GM12873 (cell line): Measurements from ENCODE around the gene WHRN.

Experiments used
- TF ChIP-seq, protein P1 (sequence below): IDR thresholded peaks from 2 replicates; pipeline ENCODE4 v1.5.1; 2012; ENCODE audit warnings: low read depth, mild to moderate bottlenecking, moderate library complexity, low read length, control low read depth; ENCODE audit not compliant: insufficient read depth; ENCODE audit errors: missing control alignments

Gene WHRN

DNA sequence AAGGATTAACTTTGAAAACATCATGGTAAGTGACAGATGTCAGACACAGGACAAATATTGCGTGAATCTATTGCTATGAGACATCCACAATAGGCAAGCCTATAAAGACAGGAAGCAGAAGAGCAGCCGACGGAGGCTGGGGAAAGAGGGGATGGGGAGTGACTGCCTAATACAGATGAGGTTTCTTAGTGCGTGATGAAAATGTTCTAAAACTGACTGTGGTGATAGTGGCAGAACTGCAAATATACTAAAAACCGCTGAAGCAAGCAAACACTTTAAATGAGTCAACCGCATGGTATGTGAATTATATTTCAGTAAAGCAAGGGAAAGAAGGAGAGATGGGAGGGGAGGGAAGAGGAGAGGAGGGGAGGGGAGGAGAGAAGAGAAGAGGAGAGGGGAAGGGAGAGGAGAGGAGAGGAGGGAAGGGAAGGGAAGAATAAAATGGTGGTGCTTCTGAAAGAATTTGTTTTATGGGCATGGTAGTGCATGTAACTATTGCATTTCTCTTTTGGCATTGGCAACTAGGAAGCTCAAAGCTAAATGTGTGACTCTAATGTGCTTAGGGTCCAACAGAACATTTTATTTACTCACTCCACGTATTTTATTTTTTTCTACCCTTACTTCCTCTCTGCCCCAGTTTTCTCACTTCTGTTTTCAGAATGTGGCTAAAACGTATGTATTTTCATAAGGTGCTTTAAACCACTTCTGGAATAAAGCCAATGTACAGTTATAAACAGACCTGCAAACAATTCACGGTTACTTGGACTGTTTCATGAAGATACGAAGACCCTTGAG is 138.7 kb downstream of the WHRN start:
- TF ChIP-seq, protein P1, sequence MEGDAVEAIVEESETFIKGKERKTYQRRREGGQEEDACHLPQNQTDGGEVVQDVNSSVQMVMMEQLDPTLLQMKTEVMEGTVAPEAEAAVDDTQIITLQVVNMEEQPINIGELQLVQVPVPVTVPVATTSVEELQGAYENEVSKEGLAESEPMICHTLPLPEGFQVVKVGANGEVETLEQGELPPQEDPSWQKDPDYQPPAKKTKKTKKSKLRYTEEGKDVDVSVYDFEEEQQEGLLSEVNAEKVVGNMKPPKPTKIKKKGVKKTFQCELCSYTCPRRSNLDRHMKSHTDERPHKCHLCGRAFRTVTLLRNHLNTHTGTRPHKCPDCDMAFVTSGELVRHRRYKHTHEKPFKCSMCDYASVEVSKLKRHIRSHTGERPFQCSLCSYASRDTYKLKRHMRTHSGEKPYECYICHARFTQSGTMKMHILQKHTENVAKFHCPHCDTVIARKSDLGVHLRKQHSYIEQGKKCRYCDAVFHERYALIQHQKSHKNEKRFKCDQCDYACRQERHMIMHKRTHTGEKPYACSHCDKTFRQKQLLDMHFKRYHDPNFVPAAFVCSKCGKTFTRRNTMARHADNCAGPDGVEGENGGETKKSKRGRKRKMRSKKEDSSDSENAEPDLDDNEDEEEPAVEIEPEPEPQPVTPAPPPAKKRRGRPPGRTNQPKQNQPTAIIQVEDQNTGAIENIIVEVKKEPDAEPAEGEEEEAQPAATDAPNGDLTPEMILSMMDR: no peak

DNA sequence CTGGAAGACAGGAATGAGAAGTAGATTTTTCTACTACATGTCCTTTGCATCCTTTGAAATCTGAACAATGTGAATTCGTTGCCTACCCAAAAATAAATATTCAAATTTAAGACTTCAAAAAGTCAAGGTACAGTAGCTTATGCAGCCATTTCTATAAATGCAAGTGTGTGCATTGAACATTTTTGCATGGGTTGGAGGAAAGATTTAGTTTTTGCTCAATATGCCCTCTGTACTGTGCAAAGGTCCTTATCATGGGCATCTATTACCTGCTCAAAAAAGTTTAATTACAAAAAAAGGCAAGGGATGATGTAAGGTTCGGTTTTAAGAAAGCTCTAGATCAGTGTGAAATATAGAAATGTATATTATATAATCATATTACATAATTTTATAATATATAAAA is 140.1 kb downstream of the WHRN start:
- TF ChIP-seq, protein P1: no peak

DNA sequence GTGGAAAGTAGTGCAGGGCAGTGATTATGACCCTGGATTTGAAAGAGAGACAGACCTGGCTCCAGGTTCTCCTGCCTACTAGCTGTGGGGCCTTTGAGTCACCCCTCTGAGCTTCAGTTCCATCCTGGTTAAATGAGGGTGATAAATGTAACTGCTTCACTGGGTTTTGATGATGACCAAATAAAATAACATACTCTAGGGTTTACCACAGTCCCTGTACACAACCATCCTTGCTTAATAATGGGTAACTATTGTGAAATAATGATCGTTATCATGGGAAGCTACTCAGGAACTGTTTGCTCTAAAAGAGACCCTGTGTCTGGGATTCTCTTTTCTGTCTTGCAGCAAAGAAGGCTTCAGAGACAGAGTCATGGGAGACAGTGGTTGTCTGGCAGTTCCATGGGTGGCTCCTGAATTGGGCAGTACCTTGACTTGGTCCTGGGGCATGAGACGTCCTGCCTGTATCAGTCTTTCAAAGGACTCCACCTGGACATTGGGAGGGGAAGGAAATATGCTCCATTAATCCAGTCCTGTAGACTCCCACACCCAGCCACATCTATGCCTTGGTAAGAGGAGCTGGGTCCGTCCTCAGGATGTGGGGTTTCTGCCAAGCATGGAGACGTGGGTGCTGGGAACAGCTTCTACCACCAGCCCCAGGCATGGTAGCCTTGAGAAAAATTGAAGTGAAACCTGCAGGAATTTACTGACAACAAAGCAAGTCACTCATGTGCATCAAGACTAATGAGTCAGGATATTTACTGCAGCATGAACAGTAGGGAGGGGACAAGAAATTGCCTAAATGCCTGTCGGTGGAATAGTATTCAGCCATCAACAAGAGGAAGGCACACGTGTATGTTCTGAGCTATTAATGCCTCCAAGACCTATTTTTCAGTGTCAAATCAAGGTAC is 140.9 kb downstream of the WHRN start:
- TF ChIP-seq, protein P1: no peak

DNA sequence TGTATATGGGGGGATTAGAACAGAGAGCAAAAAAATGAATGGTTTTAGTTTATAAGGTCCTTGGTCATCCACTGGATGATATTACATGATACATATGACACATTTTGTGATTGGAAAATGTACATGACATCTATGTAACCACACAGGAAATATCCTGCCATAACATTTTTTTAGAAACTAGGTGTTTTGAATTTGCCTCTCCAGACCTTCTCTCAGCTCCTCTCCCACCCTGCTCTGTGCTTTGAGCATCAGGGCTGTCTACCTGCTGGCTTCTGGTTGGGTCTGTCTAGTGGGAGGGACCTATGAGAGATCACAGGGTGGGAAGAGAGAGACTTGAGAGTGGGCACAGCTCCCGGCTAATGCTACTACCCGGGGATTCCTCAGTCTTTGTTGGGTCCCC is 141.8 kb downstream of the WHRN start:
- TF ChIP-seq, protein P1: no peak

DNA sequence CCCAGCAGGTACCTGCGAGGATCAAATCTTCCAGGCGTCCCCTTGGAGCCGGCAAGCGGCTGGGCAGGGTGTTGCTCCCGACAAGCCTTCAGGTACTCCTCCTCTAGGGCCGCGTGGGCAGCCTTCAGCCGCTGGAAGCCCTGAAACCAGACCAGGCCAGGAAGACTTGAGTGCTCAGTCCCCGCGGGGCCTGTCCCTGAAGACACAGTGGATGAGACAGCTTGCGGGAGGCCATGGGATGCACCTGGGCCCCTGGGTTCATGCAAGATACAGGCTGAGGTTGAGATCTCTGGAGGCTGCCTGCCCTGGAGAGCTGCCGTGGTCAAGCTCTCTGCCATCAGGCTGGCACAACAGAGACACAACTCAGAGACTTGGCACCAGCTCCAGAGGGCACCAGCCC is 142.9 kb downstream of the WHRN start:
- TF ChIP-seq, protein P1: no peak

DNA sequence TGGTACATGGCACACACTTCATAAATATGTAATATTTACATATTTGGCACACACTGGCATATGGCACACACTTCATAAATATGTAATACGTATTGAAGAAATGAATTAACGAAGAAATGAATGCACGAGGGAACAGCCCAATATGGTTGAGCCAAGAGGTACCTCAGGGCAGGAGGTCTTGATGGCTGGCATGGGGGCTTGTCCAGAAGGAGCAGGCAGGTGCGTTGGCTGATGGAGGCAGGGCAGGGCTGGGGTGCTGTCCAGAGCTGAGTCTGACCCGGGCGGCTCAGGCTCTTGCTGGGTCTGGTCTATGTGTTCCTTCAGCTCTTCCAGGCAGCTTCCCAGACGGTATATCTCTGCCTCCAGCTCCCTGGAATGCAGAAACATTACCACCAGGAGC is 143.7 kb downstream of the WHRN start:
- TF ChIP-seq, protein P1: no peak

DNA sequence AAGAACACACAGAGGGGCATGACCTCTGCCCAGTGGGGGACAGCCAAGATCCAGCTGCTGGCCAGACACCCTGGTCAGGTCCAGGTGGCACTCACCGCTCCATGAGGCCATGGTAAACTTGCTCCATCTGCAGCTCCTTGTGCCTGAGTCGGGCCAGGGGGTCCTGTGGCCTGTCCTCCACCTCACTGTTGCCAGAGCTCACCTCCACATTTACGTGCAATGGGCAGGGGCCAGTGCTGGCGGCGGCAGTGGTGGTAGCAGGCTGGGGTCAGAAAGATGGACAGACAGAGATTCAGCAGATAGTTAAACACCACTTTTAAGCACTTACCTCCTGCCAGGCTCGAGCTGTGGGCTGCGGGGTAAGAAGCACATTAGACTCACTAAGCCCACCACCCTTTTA is 145.5 kb downstream of the WHRN start:
- TF ChIP-seq, protein P1: no peak
